Measurements from ENCODE around the gene CORO1C. TPM values are rescaled to one million over a fixed set of nuclear protein-coding genes. Genes with fewer than 3 reads are reported as not detected.

The CORO1C gene
- total and polyA plus RNA-seq, 10 donors, result 12.0 to 119 (median 74.8) TPM

DNA sequence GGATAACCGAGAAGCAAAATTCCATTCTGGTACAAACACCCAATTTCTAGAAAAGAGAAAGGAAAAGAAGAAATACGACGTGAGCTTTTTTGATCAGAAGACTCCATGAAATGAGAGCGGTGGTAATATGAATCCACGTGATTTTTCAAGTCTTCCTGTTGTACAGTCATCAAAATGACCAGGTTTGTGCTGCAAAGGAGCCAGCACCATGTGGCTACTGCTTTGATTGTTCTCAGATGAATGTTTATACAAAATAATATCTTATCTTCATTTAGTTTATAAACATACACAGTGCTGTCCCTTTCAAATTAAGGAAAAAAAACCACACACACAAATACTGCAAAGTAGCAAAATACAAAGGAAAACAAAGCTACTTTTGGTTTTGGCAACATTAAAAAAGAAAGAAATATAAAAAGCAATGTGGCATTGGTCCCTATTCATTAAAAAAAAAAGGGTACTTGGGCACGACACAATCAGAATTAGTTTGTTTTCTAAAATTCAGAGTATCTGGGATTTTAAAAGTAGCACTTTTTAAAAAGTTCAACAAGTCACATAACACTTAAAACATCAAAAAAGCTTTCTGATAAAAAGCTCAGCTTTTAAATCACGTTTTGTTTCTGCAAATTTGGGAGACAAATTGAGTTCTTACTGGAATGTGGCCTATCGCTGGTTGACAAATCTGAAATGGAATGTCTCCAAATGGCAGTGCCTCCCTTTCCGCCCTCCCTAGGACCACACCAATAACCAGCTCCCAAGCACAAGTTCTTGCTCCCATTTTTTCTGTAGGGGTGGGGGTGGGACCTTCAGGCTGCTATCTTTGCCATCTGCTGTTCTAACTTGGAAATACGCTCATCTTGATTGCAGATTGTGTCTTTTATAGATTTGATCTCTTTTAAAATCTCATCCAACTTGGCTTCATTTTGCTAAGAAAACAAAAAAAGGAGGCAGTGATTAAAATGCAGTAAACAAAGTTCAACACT lies 84.4 kb downstream of the CORO1C start:
- DNase-seq, result no peak
- H3K4me3 ChIP-seq, result no peak overlapping the region
- H3K36me3 ChIP-seq, result peaks cover 0 to 67% (median 15%) of the 10 kb centered on the region in 6 donors
- H3K9me3 ChIP-seq, result no peaks in the 10 kb centered on the region
- intact Hi-C loops (cut with DNase I; ENCODE audit: low total_unique reads), result no loop called here
- 61 to 71% (median 67%) methylated on average over 10 of the region's 10 CpGs for WGBS, 5 donors
- H3K27ac ChIP-seq, result peak overlapping the region in 6 of 8 donors; percentile 44 to 68 (median 54)
- TF ChIP-seq, protein P1, sequence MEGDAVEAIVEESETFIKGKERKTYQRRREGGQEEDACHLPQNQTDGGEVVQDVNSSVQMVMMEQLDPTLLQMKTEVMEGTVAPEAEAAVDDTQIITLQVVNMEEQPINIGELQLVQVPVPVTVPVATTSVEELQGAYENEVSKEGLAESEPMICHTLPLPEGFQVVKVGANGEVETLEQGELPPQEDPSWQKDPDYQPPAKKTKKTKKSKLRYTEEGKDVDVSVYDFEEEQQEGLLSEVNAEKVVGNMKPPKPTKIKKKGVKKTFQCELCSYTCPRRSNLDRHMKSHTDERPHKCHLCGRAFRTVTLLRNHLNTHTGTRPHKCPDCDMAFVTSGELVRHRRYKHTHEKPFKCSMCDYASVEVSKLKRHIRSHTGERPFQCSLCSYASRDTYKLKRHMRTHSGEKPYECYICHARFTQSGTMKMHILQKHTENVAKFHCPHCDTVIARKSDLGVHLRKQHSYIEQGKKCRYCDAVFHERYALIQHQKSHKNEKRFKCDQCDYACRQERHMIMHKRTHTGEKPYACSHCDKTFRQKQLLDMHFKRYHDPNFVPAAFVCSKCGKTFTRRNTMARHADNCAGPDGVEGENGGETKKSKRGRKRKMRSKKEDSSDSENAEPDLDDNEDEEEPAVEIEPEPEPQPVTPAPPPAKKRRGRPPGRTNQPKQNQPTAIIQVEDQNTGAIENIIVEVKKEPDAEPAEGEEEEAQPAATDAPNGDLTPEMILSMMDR (IDR thresholded peaks at IDR 0.05 in 8 of 11, conservative IDR thresholded peaks at IDR 0.05 in 3 of 11), result peak in 2 of 11 experiments; percentile 16 to 37
- TF ChIP-seq POLR2A (IDR thresholded peaks at IDR 0.05), result no peak
- H3K4me1 ChIP-seq, result peaks cover 7 to 78% (median 56%) of the 10 kb centered on the region in 6 donors
- no peaks in the 10 kb centered on the region for H3K27me3 ChIP-seq (replicated peaks in 1 of 7)

DNA sequence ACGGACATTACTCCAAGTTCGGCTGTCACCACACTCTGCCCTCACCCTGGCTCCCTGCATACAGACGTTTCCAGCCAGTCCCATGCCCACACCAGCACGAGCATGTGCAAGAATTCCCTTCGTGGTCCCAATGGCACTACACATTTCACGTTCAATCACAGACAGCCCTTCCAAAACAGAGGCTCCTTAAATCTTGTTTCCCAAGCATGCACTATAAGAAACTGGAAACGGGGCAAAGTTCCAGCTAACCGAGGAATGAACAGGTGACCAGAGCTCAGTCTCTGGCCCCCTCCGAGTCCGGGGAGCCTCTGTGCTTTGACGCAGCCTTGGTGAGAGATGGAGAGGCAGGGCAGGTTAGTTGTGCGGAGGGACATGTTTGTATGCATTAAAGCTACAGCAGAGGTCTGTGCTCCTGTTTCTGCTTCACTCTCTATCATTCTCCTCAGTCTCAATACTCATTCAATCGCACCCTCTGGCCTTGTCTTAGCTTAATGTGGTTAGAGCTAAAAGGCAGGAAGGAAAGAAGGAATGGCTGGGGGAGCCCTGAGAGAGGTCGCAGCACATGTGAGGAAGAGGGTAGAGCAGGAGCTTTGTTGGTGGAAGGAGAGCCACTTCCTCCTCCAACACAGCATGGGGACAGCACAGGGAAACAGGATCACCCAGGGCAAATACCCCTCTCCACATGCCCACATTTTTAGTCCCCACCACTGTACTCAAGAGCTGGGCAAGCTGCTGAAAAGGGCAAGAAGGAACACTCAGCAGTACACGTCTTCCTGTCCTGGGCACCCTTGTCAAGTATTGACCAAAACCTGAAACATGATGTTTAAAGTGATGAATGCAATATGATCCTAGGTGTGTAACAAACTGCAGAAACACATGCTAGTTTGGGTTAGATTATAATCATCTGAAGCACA lies 85.4 kb downstream of the CORO1C start:
- Histone ChIP-seq H3K27me3 (replicated peaks in 1 of 7) (no peaks in the 10 kb centered on the region), H3K9me3 (no peaks in the 10 kb centered on the region), H3K27ac (peak overlapping the region in 6 of 8 donors; percentile 19 to 68 (median 52)), H3K4me3 (no peak overlapping the region), H3K4me1 (peaks cover 17 to 88% (median 66%) of the 10 kb centered on the region in 6 donors), H3K36me3 (peaks cover 0 to 57% (median 10%) of the 10 kb centered on the region in 6 donors)
- TF ChIP-seq, protein P1 (IDR thresholded peaks at IDR 0.05 in 8 of 11, conservative IDR thresholded peaks at IDR 0.05 in 3 of 11), result no peak
- TF ChIP-seq POLR2A (IDR thresholded peaks at IDR 0.05) (no peak), POLR2AphosphoS5 (IDR thresholded peaks at IDR 0.05) (no peak)
- intact Hi-C loops (cut with DNase I; ENCODE audit: low total_unique reads), result no loop called here
- WGBS, 5 donors, result 68 to 78% (median 72%) methylated on average over 15 of the region's 15 CpGs
- no peak for DNase-seq

GRCh38 chr12:108644811-108645120 lies 86.6 kb downstream of the CORO1C start:
- Histone ChIP-seq H3K4me3 (no peak overlapping the region), H3K36me3 (peaks cover 0 to 45% (median 9%) of the 10 kb centered on the region in 6 donors), H3K4me1 (peaks cover 19 to 98% (median 73%) of the 10 kb centered on the region in 6 donors), H3K9me3 (no peaks in the 10 kb centered on the region), H3K27me3 (replicated peaks in 1 of 7) (no peaks in the 10 kb centered on the region), H3K27ac (peak overlapping the region; percentile 3 to 96 (median 73))
- no peak for DNase-seq
- WGBS, 5 donors, result 81 to 91% (median 90%) methylated on average over 7 of the region's 7 CpGs
- intact Hi-C loops (cut with DNase I; ENCODE audit: low total_unique reads), result no loop called here
- TF ChIP-seq, protein P1 (IDR thresholded peaks at IDR 0.05 in 8 of 11, conservative IDR thresholded peaks at IDR 0.05 in 3 of 11), result no peak
- no peak for TF ChIP-seq POLR2A (IDR thresholded peaks at IDR 0.05)
- TF ChIP-seq POLR2AphosphoS5 (IDR thresholded peaks at IDR 0.05), result no peak

All from spleen (tissue), 11 donors.